ENCODE data around the gene PCDHA10.

GRCh38 chr5:140868721-140869554 lies 13.2 kb downstream of the PCDHA10 start, which contains the start of gene PCDHA11:
- TF ChIP-seq EZH2 (IDR thresholded peaks at IDR 0.05; ENCODE audit: borderline replicate concordance, low read length) (no peak), CTCF (IDR thresholded peaks at IDR 0.05; ENCODE audit: low read length) (no peak)

Data from OCI-LY1 (cell line).